HT-29 (cell line): ENCODE measurements around the gene KHK. TPM values are rescaled to one million over a fixed set of nuclear protein-coding genes. Genes with fewer than 3 reads are reported as not detected.

Experiments
- DNase-seq: peaks from one replicate; pipeline ENCODE4 v3.0.0-alpha.2; 2015; ENCODE audit warnings: low spot score
- total RNA-seq: library from RNA; depleted of rRNA; stranded (reverse); fragments of >200 nt; shearing (Covaris generic); gene quantifications from 2 replicates; pipeline ENCODE4 v1.2.3, GENCODE V29; 2014

The KHK gene
- total RNA-seq, 1 experiment from 2014 or later, result 4.2 TPM

GRCh38 chr2:27081984-27082772 lies 4.4 kb upstream of the KHK start:
- no peak for DNase-seq

DNA sequence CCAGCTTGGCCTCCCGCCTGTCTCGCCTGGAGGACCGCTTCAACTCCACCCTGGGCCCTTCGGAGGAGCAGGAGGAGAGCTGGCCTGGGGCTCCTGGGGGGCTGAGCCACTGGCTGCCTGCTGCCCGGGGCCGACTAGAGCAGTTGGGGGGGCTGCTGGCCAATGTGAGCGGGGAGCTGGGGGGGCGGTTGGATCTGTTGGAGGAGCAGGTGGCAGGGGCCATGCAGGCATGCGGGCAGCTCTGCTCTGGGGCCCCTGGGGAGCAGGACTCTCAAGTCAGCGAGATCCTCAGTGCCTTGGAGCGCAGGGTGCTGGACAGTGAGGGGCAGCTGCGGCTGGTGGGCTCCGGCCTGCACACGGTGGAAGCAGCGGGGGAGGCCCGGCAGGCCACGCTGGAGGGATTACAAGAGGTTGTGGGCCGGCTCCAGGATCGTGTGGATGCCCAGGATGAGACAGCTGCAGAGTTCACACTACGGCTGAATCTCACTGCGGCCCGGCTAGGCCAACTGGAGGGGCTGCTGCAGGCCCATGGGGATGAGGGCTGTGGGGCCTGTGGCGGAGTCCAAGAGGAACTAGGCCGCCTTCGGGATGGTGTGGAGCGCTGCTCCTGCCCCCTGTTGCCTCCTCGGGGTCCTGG lies 3.7 kb upstream of the KHK start:
- no peak for DNase-seq

- DNase-seq, result no peak
These were observed 2.9 kb upstream of the KHK start for GRCh38 chr2:27083410-27084296.

DNA sequence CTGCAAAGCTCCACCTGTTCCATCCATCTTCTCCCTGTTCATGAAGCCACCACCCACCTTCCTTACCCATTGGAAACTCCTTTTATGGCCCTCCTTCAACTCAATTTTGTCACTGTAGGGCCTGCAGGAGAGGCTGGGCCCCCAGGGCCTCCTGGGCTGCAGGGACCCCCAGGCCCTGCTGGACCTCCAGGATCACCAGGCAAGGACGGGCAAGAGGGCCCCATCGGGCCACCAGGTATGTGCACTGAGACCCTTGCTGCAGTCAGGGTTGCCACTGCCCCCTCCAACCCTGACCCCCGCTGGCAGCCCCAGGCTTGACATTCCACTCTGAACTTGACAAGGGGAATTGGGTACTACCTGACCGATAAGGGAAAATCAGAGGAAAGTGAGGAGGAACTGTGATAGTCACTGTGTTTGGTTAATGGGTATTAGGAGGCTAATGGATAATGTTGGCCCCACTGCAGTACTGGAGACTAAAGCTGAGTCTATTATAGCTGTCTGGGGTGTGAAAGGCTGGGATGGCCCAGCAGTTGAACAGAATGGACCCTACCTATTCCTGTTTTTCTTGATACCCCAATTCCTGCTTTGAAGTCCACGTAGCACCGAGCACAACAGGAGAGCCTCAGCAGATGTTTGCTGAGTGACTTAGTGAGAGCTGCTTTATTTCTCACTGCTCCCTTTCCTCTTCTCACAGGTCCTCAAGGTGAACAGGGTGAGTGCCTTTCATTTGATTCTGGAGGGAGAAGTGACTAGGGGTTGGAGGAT lies 2.1 kb upstream of the KHK start:
- no peak for DNase-seq

GRCh38 chr2:27085062-27085672 lies 1.4 kb upstream of the KHK start:
- no peak for DNase-seq

- peak; percentile 50 for DNase-seq
These were observed 891 bp upstream of the KHK start for GRCh38 chr2:27085673-27086089.

DNA sequence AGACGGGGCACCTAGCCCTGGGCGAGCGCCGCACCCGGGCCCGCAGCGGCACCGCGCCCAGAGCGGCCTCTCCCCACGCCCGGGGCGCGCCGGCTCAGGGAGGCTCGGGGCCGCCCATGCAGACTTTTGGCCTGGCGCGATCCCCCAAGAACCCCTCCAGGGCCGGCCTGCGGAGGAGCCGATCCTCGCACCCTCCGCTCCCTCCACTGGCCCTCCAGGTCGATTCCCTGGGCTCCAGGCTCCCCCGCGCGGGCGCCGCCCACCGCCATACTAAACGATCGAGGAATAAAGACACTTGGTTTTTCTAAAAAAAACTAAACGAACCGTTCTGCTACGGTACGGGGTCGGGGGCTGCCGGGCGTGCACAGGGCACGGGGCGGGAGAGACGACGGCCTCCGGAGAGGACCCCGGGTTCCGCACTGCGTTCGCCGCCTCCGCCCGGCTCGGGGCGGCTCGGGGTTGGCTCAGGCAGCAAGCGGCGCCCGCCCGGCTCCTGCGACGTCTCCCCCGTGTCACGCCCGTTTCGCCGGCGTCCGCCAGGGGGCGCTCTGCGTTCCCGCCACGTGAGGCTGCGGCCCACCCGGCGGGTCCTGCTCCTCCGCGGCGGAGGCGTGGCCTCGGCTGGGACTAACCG lies 365 bp upstream of the KHK start:
- peak; percentile 91 for DNase-seq

DNA sequence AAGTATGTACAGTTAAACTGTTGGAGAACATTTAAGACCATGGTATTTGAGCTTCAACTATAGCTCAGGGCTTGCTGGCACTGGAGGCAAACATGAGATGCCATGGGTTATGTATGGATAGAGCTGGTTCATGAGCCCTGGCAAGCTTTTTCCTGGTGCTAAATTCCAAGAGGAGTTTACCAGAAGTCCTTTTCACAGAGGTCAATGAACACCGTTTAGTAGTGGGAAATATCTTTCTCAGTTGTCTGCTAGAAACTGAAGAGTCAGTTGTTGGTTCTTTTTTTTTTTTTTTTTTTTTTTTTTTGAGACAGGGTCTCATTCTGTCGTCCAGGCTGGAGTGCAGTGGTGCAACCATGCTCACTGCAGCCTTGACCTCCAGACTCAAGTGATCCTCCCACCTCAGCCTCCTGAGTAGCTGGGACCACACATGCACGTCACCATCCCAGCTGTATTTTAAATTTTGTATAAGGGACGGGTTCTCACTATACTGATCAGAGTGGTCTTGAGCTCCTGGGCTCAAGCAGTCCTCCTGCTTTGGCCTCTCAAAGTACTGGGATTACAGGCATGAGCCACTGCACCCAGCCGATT lies 1.3 kb downstream of the KHK start:
- no peak for DNase-seq

- DNase-seq, result no peak
These were observed 2.1 kb downstream of the KHK start for GRCh38 chr2:27088634-27089033.

GRCh38 chr2:27089111-27089954 lies 2.8 kb downstream of the KHK start:
- DNase-seq, result no peak

GRCh38 chr2:27091746-27092695 lies 5.4 kb downstream of the KHK start:
- DNase-seq, result no peak

DNA sequence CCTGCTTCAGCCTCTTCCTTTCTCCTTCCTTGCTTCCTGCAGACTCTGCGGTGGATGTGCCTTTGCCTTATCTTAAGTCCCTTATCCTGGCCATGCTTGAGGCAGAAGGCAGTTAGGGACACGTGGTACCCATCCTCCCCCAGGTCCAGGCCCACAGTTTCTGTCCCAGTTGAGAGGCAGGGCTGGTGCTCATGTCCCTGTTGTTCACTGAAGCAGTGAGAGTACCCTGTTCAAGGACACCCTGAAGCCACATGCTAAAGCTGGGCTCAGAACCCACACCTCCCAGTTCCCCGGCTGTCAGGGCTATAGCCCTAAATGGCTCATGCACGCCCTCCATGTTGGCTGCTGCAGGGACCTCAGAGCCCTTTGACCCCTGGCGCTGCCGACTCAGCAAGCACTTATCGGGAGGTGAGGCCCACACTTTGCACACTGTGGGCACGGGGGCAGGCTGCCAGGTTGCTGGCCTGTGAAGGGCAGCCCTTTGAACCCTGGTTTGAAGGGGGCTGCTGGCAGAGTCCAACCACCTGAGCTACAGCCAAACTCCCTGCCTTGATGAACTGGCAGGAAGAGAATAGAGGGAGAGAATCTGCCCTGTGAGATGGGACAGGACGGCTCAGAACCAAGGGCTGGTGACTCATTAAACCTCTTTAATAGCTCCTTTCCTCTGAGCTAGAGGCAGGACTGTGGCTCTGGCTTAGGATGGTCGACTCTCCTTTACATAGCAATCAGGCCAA lies 6.3 kb downstream of the KHK start:
- no peak for DNase-seq

GRCh38 chr2:27093430-27094352 lies 7.1 kb downstream of the KHK start:
- DNase-seq, result no peak

DNA sequence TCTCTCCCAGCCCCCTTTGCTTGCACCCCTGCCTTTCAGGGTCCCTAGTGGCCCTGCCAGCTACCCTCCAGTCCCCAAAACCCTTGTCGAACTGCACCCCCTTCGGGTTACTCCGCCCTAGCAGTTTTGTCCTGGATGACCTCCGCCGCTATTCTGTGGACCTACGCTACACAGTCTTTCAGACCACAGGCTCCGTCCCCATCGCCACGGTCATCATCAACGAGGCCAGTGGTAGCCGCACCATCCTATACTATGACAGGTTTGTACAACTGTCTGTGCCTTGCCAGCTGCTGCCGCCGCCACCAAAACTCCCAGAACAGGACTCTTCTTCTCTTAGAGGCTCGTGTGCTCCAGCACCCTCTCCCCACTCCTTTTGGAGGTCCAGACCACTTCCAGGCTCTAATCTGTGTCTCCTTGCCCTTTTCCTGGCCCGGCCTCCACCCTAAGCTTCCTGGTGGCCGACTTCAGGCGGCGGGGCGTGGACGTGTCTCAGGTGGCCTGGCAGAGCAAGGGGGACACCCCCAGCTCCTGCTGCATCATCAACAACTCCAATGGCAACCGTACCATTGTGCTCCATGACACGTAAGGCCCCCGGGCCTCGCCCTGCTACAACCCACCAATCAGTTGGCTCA lies 7.9 kb downstream of the KHK start:
- DNase-seq, result no peak

- no peak for DNase-seq
These were observed 8.8 kb downstream of the KHK start for GRCh38 chr2:27095427-27095744.
